Stimulated activated CD4-positive, alpha-beta T cell treated with anti-CD3 and anti-CD28 coated beads, Interleukin-15, amount 100 ng/mL, for 48 hours (primary cell): ENCODE results near the gene YPEL2.
A peak's percentile ranks its signal among the peaks of the same experiment; 100 is the strongest.
"Not testable (repeated sequence)": the region's sequence is repeated elsewhere in the genome, so short reads cannot be mapped to it uniquely, and the experiment has no call there.

Experiments
- DNase-seq, 2 donors: peaks; one replicate each; pipeline ENCODE4 v3.0.0-alpha.2; 2020; ENCODE audit warnings: low read depth in 2 of 2

Gene YPEL2, protein sequence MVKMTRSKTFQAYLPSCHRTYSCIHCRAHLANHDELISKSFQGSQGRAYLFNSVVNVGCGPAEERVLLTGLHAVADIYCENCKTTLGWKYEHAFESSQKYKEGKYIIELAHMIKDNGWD

GRCh38 chr17:59331129-59331928 lies at the start of gene YPEL2:
YPEL2 (plus strand) TSS chr17:59331655; CDS start chr17:59353410, 21,755 bp downstream.
- DNase-seq, result peak; percentile 74 to 88

DNA sequence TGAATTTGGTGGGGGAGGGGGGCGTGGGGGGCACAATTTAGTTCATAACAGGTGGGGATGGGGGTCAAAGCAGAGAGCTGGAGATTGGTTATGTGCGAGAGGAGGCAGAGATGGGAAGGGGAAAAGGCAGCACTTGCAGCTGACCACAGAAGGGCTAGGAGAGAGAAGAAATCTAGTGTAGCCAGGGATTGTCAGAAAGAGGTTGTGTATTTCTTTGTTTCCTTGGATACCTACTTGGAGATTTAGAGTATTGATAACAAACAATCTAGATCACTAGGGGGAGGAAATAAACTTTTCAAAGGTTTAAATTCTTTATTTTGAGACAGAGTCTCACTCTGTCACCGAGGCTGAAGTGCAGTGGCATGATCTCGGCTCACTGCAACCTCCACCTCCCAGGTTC lies 47.1 kb upstream of the YPEL2 start:
- DNase-seq, result no peak

GRCh38 chr17:59287452-59287851 lies 44.0 kb upstream of the YPEL2 start:
- no peak for DNase-seq

GRCh38 chr17:59287891-59288290 lies 43.6 kb upstream of the YPEL2 start:
- DNase-seq, result no peak

GRCh38 chr17:59289981-59290301 lies 41.5 kb upstream of the YPEL2 start:
- no peak for DNase-seq

GRCh38 chr17:59290302-59290998 lies 41.0 kb upstream of the YPEL2 start:
- not testable (repeated sequence) for DNase-seq

DNA sequence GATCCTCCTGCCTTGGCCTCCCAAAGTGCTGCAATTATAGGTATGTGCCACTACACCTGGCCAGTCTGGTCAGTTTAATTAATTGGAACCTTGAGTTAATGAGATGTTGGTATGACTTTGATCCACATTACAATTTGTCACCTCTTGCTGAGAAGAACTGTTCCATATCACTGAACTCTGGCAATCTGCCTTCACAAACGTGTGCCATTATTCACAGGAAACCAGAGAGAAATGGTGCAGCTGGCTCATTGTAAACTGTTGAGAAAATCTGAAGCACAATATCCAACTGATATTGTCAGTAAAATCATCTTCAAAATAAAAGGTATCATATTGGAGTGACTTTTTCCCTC lies 39.3 kb upstream of the YPEL2 start:
- no peak for DNase-seq

GRCh38 chr17:59296190-59296589 lies 35.3 kb upstream of the YPEL2 start:
- no peak for DNase-seq

GRCh38 chr17:59298521-59298920 lies 32.9 kb upstream of the YPEL2 start:
- DNase-seq, result no peak

DNA sequence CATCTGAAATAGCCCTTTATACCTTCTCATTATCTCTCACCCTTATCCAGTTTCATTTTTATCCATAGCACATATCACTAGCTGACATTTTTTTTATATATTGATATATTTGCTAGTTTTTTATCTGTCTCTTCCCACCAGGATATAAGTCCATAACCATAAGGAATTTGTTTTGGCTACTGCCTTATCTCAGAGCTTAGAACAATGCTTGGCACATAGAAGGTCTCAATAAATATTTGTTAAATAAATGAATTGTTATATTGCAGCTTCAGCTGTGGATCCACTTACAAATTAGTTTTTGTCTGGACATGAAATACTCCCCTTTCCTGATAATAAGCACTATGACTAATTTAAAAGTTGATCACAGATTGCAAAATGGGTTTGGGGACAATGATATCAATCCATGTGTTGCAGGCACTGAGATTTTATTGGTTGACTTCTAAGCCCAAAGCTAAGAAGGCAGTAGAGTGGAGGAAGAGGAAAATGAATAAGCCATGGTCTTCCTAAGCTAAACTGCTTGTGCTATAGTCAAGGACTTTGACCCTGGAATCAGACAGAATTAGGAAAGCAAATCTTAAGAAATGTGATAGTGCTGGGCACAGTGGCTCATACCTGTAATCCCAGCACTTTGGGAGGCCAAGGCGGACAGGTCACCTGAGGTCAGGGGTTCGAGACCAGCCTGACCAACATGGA lies 31.9 kb upstream of the YPEL2 start:
- DNase-seq, result no peak

GRCh38 chr17:59300941-59301340 lies 30.5 kb upstream of the YPEL2 start:
- DNase-seq, result no peak

DNA sequence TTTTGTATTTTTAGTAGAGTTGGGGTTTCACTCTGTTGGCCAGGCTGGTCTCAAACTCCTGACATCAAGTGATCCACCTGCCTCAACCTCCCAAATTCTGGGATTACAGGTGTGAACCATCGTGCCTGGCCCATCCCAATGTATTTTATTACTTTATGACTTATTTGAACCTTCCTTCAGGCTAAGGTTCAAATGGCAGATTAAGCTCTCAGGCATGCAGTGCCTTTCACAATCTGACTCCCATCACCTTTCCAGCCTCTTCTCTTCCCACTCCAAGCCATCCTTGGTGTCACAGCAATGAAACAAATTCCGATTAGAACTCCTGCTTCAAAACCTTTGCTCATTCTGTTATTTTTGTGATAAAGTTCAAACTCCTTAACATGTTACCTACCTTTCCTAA lies 26.6 kb upstream of the YPEL2 start:
- DNase-seq, result no peak

- no peak for DNase-seq
Measured at GRCh38 chr17:59310263-59310920, 21.1 kb upstream of the YPEL2 start.

- DNase-seq, result peak in 1 of 2 donors; percentile 19
Measured at GRCh38 chr17:59311051-59311468, 20.4 kb upstream of the YPEL2 start.

DNA sequence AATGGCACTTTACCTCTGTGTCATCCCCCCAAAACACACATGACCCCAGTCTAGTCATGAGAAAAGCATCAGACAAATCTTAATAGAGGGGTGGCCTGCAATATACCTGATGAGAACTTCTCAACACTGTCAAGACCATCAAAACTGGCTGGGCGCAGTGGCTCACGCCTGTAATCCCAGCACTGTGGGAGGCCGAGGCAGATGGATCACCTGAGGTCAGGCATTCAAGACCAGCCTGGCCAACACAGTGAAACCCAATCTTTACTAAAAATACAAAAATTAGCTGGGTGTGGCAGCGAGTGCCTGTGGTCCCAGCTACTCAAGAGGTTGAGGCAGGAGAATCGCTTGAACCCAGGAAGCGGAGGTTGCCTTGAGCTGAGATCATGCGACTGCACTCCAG lies 19.9 kb upstream of the YPEL2 start:
- DNase-seq, result not testable (repeated sequence)

- no peak for DNase-seq
Measured at GRCh38 chr17:59315866-59316265, 15.6 kb upstream of the YPEL2 start.

DNA sequence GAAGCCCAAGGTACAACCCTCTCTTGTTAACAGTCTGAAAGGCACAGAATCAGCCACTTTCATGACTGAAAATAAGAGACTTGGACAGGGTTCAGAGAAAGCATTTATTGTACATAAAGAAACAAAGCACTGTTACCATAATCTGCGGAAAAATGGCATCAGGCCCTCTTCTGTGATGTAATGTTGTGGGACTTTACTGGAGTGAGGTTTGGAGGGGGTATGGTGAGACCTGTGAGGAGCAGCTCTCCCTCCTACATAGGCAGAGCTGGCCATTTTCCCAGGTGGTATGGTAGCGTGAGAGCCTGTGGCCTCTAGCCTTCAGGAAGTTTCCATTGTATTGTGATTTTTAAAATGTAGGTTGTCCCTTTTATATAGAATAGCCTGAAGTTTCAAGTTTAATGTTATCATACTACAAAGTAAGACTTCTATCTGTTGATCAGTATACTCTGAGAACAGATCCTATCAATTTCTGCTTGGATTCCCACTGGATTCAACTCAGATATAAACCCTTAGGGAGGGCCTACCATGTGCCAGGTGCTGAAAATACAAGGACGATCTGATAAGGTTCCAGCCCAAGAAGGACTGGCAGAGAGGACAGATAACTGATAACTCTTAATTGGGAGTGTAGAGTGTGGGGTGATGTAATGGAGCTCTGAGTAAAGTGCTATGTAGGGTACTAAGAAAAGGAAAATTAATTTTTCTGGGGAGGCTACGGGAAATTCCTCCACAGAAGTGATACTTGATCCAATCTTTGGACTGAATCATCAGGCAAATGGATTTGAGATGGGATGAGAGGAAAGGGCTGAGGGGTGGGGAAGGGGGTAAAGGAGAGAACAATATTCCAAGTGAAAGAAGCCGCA lies 4.1 kb upstream of the YPEL2 start:
- DNase-seq, result no peak

DNA sequence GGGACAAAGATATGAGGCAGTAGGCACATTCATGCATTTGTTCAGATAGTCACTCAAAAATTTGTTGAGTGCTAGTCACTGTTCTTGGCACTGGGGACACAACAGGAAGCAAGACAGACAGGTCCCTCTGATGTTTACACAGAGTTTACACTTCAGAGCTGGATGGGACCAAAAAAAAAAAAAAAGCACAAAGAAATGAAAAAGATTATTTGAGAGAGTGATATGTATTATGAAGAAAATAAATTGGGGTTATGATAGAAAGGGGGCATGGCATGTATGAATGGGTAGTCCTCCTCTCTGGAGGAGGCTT lies 3.5 kb upstream of the YPEL2 start:
- DNase-seq, result no peak

- DNase-seq, result no peak
Measured at GRCh38 chr17:59328601-59329000, 2.9 kb upstream of the YPEL2 start.

- peak in 1 of 2 donors; percentile 26 for DNase-seq
Measured at GRCh38 chr17:59329176-59330052, 2.0 kb upstream of the YPEL2 start.
